K562 (cell line): ENCODE results near the gene KCND1. TPM values are rescaled to one million over a fixed set of nuclear protein-coding genes. Genes with fewer than 3 reads are reported as not detected.

Experiments used
- ATAC-seq: fragments of 200-7000 bp; cut with Tn5 transposase; 3 replicates; pipeline ENCODE4 v1.9.1; 2020; ENCODE audit warnings: moderate library complexity
- BruUV-seq: library from RNA; stranded (reverse); fragments of 400-500 nt; replicated peaks from 2 replicates; lab custom pipeline; 2021; lab: Mats Ljungman, UMichigan
- CTCF ChIA-PET: fragments of 300-600 bp; formaldehyde crosslinking; extraction: SDS; loops from one replicate; lab custom pipeline; 2021; ENCODE audit warnings: low intra/inter-chr PET ratio; lab: Yijun Ruan, JAX
- POLR2A ChIA-PET: fragments of 300-600, 350-650 bp; sonication (Branson Sonifier 250); formaldehyde crosslinking; extraction: SDS; loops from one replicate; lab custom pipeline; 2021; ENCODE audit warnings: antibody characterized with exemption, inconsistent platforms; lab: Yijun Ruan, JAX
- DNase-seq, 4 experiments: peaks; one replicate each; pipeline versions ENCODE4 v3.0.0 to v3.0.0-alpha.2; 2011 to 2018; ENCODE audit warnings: low spot score in 3 of 4, mixed read lengths in 3 of 4; ENCODE audit errors: extremely low read depth in 1 of 4
- FAIRE-seq: peaks from 2 replicates; lab custom pipeline; 2011; peaks lifted over from hg19 to GRCh38; lab: Jason Lieb, UNC
- H2AFZ ChIP-seq: 2 replicates; pipeline ENCODE4 v1.6.0; 2011; ENCODE audit warnings: low read depth, low read length, control low read depth, inconsistent platforms
- H3K27ac ChIP-seq: fragments of 200-600 bp; 3 replicates; pipeline ENCODE4 v1.8.0; 2011; ENCODE audit warnings: low read depth, mild to moderate bottlenecking, control low read depth, inconsistent platforms, low read length, moderate library complexity, mixed read lengths; ENCODE audit errors: extremely low read depth
- H3K27me3 ChIP-seq, 2 experiments: fragments of 300-600 bp in 1 of 2; 2 replicates in 1 of 2; 3 replicates in 1 of 2; pipeline versions ENCODE4 v1.6.0 to v1.8.0; 2011; ENCODE audit warnings: inconsistent platforms in 2 of 2, low read length in 2 of 2, mild to moderate bottlenecking in 1 of 2, mixed read lengths in 1 of 2, moderate library complexity in 1 of 2; ENCODE audit not compliant: control insufficient read depth in 2 of 2, insufficient read depth in 2 of 2
- H3K36me3 ChIP-seq: fragments of 300-600 bp; 3 replicates; pipeline ENCODE4 v1.8.0; 2011; ENCODE audit warnings: mild to moderate bottlenecking, low read length, inconsistent platforms; ENCODE audit not compliant: control insufficient read depth, insufficient read depth
- H3K4me1 ChIP-seq, 2 experiments: fragments of 200-600 bp in 1 of 2; replicated peaks in 1 of 2; 2 replicates in 1 of 2; 3 replicates in 1 of 2; pipeline versions ENCODE4 v1.5.1 to v1.8.0; 2011; ENCODE audit warnings: inconsistent platforms in 2 of 2, low read length in 2 of 2, mild to moderate bottlenecking in 1 of 2, mixed read lengths in 1 of 2, moderate library complexity in 1 of 2; ENCODE audit not compliant: control insufficient read depth in 2 of 2, insufficient read depth in 2 of 2
- H3K4me2 ChIP-seq: 2 replicates; pipeline ENCODE4 v1.6.1; 2011; ENCODE audit warnings: low read length, control low read depth, inconsistent platforms, mixed read lengths; ENCODE audit not compliant: insufficient read depth
- H3K4me3 ChIP-seq: fragments of 200-600 bp; sonication (generic), shearing (Covaris generic); 2 replicates; pipeline ENCODE4 v1.5.1; 2016; ENCODE audit warnings: control low read depth, inconsistent platforms
- H3K79me2 ChIP-seq: fragments of 200-600 bp; 3 replicates; pipeline ENCODE4 v1.8.0; 2011; ENCODE audit warnings: low read length, inconsistent platforms; ENCODE audit not compliant: control insufficient read depth, insufficient read depth
- H3K9ac ChIP-seq, 2 experiments: 2 replicates each; pipeline versions ENCODE4 v1.6.0 to v1.6.1; 2011; ENCODE audit warnings: low read depth in 2 of 2, low read length in 2 of 2, control low read depth in 1 of 2, inconsistent platforms in 1 of 2, mild to moderate bottlenecking in 1 of 2, mixed read lengths in 1 of 2; ENCODE audit not compliant: insufficient read depth in 1 of 2
- H3K9me1 ChIP-seq: one replicate; pipeline ENCODE4 v1.6.0; 2011; ENCODE audit warnings: inconsistent platforms, mild to moderate bottlenecking, low read length, moderate library complexity; ENCODE audit not compliant: control insufficient read depth, insufficient read depth
- H3K9me3 ChIP-seq: replicated peaks from 2 replicates; pipeline ENCODE4 v1.5.1; 2011; ENCODE audit warnings: low read depth, low read length, inconsistent platforms; ENCODE audit not compliant: control insufficient read depth, insufficient read depth
- H4K20me1 ChIP-seq: replicated peaks from 2 replicates; pipeline ENCODE4 v1.6.1; 2011; ENCODE audit warnings: low read length, inconsistent platforms, mixed read lengths; ENCODE audit not compliant: control insufficient read depth, insufficient read depth
- C11orf30 ChIP-seq: fragments of 450-650 bp; IDR thresholded peaks from 2 replicates; pipeline ENCODE4 v1.6.1; 2016; ENCODE audit warnings: low read depth, mild to moderate bottlenecking
- CBX3 ChIP-seq, 2 experiments: IDR thresholded peaks; 1 replicate in 1 of 2; 2 replicates in 1 of 2; pipeline ENCODE4 v1.6.1; 2012; ENCODE audit warnings: inconsistent platforms in 2 of 2, low read length in 2 of 2, borderline replicate concordance in 1 of 2, control low read depth in 1 of 2
- GABPA ChIP-seq: fragments of 200-800 bp; sonication (Bioruptor generic); conservative IDR thresholded peaks from 2 replicates; pipeline ENCODE4 v1.6.1; 2016; ENCODE audit warnings: low read depth, missing genetic modification characterization, missing compliant biosample characterization
- GATAD2A ChIP-seq: fragments of 450-650 bp; IDR thresholded peaks from 2 replicates; pipeline ENCODE4 v1.6.1; 2017
- GMEB1 ChIP-seq: fragments of 250-450 bp; sonication (Bioruptor Pico); IDR thresholded peaks from 2 replicates; pipeline ENCODE4 v1.4.0; 2020; ENCODE audit warnings: mild to moderate bottlenecking
- HES1 ChIP-seq: fragments of 450-650 bp; IDR thresholded peaks from 2 replicates; pipeline ENCODE4 v1.6.1; 2016; ENCODE audit warnings: low read depth, mild to moderate bottlenecking, moderate library complexity
- PTRF ChIP-seq: fragments of 450-650 bp; IDR thresholded peaks from 2 replicates; pipeline ENCODE4 v1.6.1; 2016; ENCODE audit warnings: mild to moderate bottlenecking, missing genetic modification characterization, missing compliant biosample characterization
- RNF2 ChIP-seq: sonication (generic); IDR thresholded peaks from 2 replicates; pipeline ENCODE4 v1.6.1; 2016
- SPI1 ChIP-seq: IDR thresholded peaks from 2 replicates; pipeline ENCODE4 v1.6.1; 2011; ENCODE audit warnings: low read depth, low read length, control low read depth, borderline replicate concordance
- ZBED1 ChIP-seq: IDR thresholded peaks from 2 replicates; pipeline ENCODE4 v1.6.1; 2014
- ZKSCAN8 ChIP-seq: fragments of 200-800 bp; sonication (Bioruptor generic); IDR thresholded peaks from 2 replicates; pipeline ENCODE4 v1.6.1; 2016; ENCODE audit warnings: missing genetic modification characterization, missing compliant biosample characterization
- ZNF146 ChIP-seq: IDR thresholded peaks from one replicate; pipeline ENCODE4 v1.6.1; 2018; ENCODE audit warnings: missing compliant biosample characterization; ENCODE audit not compliant: unreplicated experiment
- ZNF174 ChIP-seq: fragments of 250-450 bp; sonication (Bioruptor Pico); IDR thresholded peaks from 2 replicates; pipeline ENCODE4 v1.4.0; 2020; ENCODE audit warnings: mild to moderate bottlenecking
- WGBS: fragments of 100-300 bp; shearing (Covaris generic); methylation state at CpG from one replicate; pipeline ENCODE4 v1.1.6; 2016; ENCODE audit warnings: low coverage, mixed read lengths; ENCODE audit not compliant: insufficient coverage; ENCODE audit errors: missing lambda C conversion rate; 5-methylcytosine and 5-hydroxymethylcytosine counted together
- in situ Hi-C: fragments of 300-500 bp; cut with MboI; formaldehyde crosslinking; loops from 4 replicates; pipeline ENCODE4 v1.15.0; 2018; ENCODE audit warnings: inconsistent platforms, mixed read lengths
- intact Hi-C: fragments of 100-400 bp; cut with micrococcal nuclease; formaldehyde crosslinking; loops from 2 replicates; pipeline ENCODE4 v1.14.2; 2022
- polyA plus RNA-seq, 8 experiments: library from polyadenylated mRNA; depleted of rRNA in 4 of 8; stranded (reverse) in 5 of 8; unstranded in 3 of 8; fragments of >200 nt; fragmentation: Nextera tagmentation in 2 of 8; fragmentation: Illumina TruSeq in 1 of 8; extraction: Ambion mirVana in 2 of 8; extraction: Trizol in 1 of 8; gene quantifications; 2 replicates each; pipeline versions ENCODE4 v1.2.1 to v1.2.3, GENCODE V29; 2011 to 2014; ENCODE audit warnings: inconsistent platforms in 1 of 8, missing spikeins in 1 of 8
- total RNA-seq, 7 experiments: library from RNA; depleted of rRNA in 6 of 7; stranded (reverse); fragments of >200 nt in 6 of 7; fragmentation: Illumina TruSeq in 2 of 7; extraction: Trizol in 2 of 7; gene quantifications; 2 replicates each; pipeline versions ENCODE4 v1.2.1 to v1.2.3, GENCODE V29; 2011 to 2021; ENCODE audit warnings: low replicate concordance in 1 of 7
- TF ChIP-seq, protein P1 (sequence below): sonication (generic); formaldehyde crosslinking; IDR thresholded peaks from 2 replicates; pipeline ENCODE4 v1.9.0; 2022; ENCODE audit warnings: mild to moderate bottlenecking, missing genetic modification reagents
- TF ChIP-seq, protein P2 (sequence below): sonication (generic); formaldehyde crosslinking; IDR thresholded peaks from 2 replicates; pipeline ENCODE4 v1.8.0; 2022; ENCODE audit warnings: mild to moderate bottlenecking, missing genetic modification reagents

Gene KCND1
- total and polyA plus RNA-seq, 9 of the 15 experiments (the other 6 are each of a cell fraction or from before 2014, with no cell fraction given) = 0.06 to 0.83 (median 0.39) TPM; not detected in 1

- TF ChIP-seq PTRF (tag) (no peak), C11orf30 (no peak), ZBED1 (no peak), SPI1 (no peak), ZKSCAN8 (no peak), HES1 (no peak)
- TF ChIP-seq, protein P1, sequence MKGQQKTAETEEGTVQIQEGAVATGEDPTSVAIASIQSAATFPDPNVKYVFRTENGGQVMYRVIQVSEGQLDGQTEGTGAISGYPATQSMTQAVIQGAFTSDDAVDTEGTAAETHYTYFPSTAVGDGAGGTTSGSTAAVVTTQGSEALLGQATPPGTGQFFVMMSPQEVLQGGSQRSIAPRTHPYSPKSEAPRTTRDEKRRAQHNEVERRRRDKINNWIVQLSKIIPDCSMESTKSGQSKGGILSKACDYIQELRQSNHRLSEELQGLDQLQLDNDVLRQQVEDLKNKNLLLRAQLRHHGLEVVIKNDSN (CRISPR knock-in tag) = no peak
These were observed 10.0 kb downstream of the KCND1 start (continued) for GRCh38 chrX:48961585-48962091.

DNA sequence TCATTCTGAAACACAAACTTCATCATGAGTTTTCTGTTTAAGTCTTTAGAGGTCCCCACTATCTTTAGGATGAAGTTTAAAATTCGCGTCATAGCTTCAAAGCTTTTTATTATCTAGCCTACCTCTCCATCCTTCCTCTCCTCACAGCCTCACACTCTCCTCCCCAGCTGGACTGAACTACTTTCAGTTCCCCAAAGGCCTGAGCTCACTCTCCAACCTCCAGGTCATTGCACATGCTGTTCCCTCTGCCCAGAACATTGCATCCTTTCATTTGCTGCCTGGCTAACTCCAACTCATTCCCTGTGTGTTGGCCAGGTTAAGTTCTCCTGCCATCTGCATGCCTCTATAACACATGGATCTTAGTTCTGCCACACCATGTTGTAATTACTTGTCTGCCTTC, 11.4 kb downstream of the KCND1 start:
- Histone ChIP-seq H3K4me3 (no peak overlapping the region), H3K4me1 (peaks cover 38 to 45% of the 10 kb centered on the region in 2 experiments), H2AFZ (no peak overlapping the region), H3K27me3 (no peaks in the 10 kb centered on the region; a peak in 1 of 5 replicates)
- WGBS = 15% methylated on average over 2 of the region's 2 CpGs
- POLR2A ChIA-PET = no interaction called here
- BruUV-seq = no TSS peak
- in situ Hi-C loops = no loop called here
- TF ChIP-seq GATAD2A (no peak), ZNF146 (no peak), ZNF174 (CRISPR knock-in tag) (no peak), GMEB1 (CRISPR knock-in tag) (no peak), CBX3 (IDR thresholded peaks at IDR 0.05; ENCODE audit: borderline replicate concordance in 1 of 2, low read length in 2 of 2) (no peak), GABPA (tag) (no peak), ZKSCAN8 (no peak), RNF2 (no peak)
- TF ChIP-seq, protein P2, sequence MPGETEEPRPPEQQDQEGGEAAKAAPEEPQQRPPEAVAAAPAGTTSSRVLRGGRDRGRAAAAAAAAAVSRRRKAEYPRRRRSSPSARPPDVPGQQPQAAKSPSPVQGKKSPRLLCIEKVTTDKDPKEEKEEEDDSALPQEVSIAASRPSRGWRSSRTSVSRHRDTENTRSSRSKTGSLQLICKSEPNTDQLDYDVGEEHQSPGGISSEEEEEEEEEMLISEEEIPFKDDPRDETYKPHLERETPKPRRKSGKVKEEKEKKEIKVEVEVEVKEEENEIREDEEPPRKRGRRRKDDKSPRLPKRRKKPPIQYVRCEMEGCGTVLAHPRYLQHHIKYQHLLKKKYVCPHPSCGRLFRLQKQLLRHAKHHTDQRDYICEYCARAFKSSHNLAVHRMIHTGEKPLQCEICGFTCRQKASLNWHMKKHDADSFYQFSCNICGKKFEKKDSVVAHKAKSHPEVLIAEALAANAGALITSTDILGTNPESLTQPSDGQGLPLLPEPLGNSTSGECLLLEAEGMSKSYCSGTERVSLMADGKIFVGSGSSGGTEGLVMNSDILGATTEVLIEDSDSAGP = no peak
- TF ChIP-seq, all 486 proteins: peak for 0
- no peak for DNase-seq
- CTCF ChIA-PET = no interaction called here
- no peaks in the 10 kb centered on the region for H3K9me3 ChIP-seq
- peaks cover 18% of the 10 kb centered on the region for H3K36me3 ChIP-seq
- FAIRE-seq = peak; percentile 56
- intact Hi-C loops = no loop called here
- ATAC-seq = no peak
- H3K79me2 ChIP-seq = peaks cover 38% of the 10 kb centered on the region
- H4K20me1 ChIP-seq = peaks cover 3% of the 10 kb centered on the region; the same call in 1 of the 2 replicates
- H3K9me1 ChIP-seq = peaks cover 10% of the 10 kb centered on the region
- H3K4me2 ChIP-seq = peak overlapping the region; percentile 87; the same call in 1 of the 2 replicates
- peak overlapping the region; percentile 98; the same call in 2 of the 3 replicates for H3K27ac ChIP-seq
- peak overlapping the region in 1 of 2 experiments; percentile 95; a peak in 2 of 4 replicates for H3K9ac ChIP-seq
